Activated T-cell treated with anti-CD3 and anti-CD28 coated beads for 24 hours (primary cell): ENCODE results near the gene KLRK1.
A peak's percentile ranks its signal among the peaks of the same experiment; 100 is the strongest.
"Not testable (repeated sequence)": the region's sequence is repeated elsewhere in the genome, so short reads cannot be mapped to it uniquely, and the experiment has no call there.

Experiments used
- DNase-seq: peaks from one replicate; pipeline ENCODE4 v3.0.0-alpha.2; 2020; ENCODE audit warnings: low read depth

KLRK1 gene

DNA sequence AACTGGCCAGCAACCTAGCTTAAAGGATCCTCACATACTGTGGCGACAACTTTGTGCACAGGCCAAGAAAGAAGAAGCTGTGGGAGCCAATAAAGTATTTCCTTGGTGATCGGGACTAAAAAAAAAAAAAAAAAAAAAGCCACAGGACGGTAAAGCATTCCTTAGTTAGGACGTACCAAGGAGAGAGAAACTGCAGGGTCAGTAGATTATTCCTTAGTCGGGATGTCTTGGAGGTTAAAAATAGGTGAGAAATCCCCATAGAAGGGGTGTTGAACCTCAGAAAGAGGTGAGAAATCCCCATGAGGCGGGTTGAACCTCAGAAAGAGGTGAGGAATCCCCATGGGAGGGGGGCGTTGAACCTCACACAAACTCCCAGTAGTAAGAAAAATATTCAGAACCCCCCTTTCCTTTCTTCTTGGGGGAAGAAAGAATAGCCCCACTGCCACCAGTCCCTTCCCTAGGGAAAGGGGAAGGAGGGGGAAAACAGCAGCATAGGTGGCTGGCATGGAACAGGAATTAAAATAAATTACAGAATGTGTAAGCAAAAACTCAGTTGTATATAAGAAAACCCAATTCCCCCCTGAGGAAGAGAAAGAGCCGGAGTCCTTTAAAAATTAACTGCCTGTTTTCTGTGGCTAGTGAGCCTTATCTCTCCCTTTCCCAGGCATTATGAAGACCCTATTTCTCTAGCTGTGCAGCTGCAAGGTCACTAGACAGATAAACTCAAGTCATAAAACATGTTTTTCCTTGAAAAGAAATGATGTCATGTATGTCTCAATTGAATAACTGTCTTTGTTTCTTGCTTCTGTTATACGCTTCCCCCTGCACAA is 26.8 kb downstream of the KLRK1 start:
- no peak for DNase-seq

DNA sequence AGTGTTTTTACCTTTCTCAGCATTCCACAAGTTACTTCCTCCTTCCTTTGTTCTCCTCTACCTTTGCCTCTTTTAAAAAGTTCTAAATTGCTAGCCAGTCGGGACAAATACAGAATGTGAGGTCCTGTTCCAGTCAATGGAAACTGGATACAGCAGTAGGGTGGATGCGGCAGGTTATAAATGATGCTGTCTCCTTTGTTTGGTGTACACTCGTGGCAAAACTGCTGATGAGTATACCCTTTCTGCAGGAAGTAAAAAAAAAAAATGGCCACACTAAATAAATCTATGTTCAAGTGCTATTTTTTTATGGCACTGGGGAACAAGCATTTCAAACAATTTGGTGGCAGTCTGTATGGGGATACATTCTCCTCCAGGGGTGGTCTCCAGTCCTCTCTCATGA is 27.5 kb downstream of the KLRK1 start:
- no peak for DNase-seq

DNA sequence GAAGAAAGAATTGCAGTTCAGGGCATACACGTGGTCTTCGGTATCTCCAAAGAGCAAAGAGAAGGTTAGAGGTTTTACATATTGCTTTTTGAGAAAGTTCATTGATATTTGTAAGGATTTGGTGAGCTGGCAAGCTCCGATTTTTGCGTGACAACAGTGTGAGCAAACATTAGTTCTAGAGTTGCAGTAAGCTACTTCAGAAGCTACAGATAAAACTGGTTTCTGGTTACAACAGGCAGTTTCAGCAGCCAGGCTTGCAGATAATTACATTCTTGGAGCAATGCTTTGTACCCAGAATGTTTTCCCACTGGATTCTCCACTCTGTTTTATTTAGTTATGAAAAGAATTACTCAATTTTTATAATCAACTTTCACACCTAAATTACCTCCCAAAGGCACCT is 28.2 kb downstream of the KLRK1 start:
- no peak for DNase-seq

- no peak for DNase-seq
Measured at GRCh38 chr12:10361084-10361483, 28.8 kb downstream of the KLRK1 start.

DNA sequence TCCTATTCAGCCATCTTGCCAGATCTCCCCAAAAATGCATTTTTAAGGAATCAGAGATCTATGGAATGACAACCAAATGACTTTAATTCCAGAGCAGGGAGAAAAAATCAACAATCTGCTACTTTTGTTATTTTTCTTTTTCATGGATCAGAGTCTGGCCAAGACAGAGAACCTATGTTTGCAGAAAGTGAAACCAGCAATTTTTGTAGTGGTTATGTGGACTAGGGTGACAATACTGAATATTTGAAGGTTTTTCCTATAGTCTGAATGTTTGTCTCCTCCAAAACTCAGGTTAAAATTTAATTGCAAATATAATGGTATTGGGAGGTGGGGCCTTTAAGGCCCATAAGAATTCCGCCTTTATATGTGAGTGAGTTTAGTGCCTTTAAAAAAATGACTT is 30.9 kb downstream of the KLRK1 start:
- DNase-seq: no peak

GRCh38 chr12:10358131-10358530 is 31.7 kb downstream of the KLRK1 start:
- no peak for DNase-seq

- DNase-seq: no peak
Measured at GRCh38 chr12:10354502-10354901, 35.3 kb downstream of the KLRK1 start.

DNA sequence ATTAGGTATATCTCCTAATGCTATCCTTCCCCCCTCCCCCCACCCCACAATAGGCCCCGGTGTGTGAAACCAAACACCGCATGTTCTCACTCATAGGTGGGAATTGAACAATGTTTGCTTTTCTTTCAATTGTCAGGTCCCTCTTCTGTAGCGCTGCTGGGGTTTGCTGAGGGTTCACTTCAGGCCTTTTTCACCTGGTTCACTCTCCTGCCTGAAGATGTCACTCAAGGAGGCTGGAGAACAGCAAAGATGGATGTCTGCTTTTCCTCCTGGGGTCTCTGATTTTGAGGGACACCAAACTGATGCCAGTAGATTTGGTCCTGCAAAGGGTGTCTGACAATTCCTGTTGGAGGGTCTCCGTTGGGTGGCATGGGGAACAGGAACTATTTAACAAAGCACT is 35.8 kb downstream of the KLRK1 start:
- DNase-seq: no peak

- not testable (repeated sequence) for DNase-seq
Measured at GRCh38 chr12:10351457-10351856, 38.4 kb downstream of the KLRK1 start.

DNA sequence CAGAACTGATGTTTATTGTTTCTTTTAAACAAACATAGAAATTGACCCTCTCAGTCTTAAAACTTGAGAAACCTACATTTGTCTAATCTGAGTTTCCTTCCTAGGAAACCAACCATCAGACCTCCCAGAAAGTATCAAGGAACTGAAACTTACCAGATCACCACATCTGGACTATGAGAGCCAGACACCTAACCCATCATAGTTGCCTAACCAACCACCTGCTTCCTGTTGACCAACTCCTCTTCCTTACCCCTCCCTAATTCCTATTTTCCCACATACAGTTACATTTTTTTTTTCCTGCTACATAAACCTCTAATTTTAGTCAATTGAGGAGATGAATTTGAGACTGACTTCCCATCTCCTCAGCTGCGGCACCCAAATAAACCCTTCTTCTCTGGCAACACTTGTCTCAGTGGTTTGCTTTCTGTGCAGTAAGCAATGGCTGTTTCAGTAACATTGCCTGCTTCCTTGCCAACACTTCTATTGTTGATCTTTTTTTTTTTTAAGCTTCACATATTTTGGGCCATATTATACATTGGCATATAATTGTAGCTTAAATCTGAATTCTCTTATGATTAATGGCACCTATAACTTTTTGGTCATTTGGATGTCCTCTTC is 47.8 kb downstream of the KLRK1 start:
- DNase-seq: no peak

DNA sequence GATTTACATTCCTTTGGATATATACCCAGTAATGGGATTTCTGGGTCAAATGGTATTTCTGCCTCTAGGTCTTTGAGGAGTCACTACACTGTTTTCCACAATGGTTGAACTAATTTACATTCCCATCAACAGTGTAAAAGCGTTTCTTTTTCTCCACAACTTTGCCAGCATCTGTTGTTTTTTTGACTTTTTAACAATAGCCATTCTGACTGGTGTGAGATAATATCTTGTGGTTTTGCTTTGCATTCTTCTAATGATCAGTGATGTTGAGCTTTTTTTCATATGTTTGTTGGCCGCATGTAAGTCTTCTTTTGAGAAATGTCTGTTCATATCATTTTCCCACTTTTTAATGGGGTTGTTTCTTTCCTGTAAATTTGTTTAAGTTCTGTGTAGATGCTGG is 48.9 kb downstream of the KLRK1 start:
- DNase-seq: not testable (repeated sequence)

DNA sequence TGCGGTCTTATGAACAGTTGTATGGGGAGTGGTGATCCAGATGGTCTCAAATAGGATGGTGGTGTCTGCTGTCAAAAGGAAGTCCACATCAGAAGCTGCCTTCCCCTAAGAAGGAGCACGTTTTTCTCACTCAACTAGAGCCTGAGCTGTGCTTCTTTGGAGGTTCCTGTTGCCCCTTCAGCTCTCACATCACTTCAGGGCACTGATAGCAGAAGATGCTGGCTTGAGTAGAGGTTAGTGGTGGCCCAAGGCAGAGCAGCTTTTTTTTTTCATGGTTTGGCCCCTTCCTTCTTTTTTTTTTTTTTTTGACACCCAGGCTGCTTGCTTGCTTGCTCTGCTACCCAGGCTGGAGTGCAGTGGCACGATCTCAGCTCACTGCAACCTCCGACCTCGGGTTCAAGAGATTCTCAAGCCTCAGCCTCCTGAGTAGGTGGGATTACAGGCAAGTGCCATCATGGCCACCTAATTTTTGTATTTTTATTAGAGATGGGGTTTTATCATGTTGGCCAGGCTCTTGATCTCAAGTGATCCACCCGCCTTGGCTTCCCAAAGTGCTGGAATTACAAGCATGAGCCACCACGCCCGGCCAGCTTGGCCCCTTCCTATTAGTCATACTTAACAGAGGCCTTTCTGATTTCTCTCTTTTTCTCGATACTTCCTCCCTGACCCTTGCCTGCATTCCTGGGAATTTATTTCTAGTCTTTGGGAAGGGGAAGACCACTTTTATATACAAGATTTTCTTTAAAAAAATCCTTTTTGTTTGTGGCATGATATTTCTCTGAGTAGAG is 50.6 kb downstream of the KLRK1 start:
- DNase-seq: no peak

- not testable (repeated sequence) for DNase-seq
Measured at GRCh38 chr12:10338470-10338869, 51.4 kb downstream of the KLRK1 start.

GRCh38 chr12:10336196-10336595 is 53.6 kb downstream of the KLRK1 start:
- DNase-seq: not testable (repeated sequence)

GRCh38 chr12:10331642-10332239 is 58.1 kb downstream of the KLRK1 start:
- DNase-seq: no peak

GRCh38 chr12:10328691-10329090 is 61.1 kb downstream of the KLRK1 start:
- peak; percentile 12 for DNase-seq
